Smooth muscle cell (in vitro differentiated cells): ENCODE results near the gene GPR158. TPM values are rescaled to one million over a fixed set of nuclear protein-coding genes. Genes with fewer than 3 reads are reported as not detected.

Experiments used
- DNase-seq: peaks from one replicate; lab custom pipeline; 2025; ENCODE audit not compliant: unreplicated experiment; lab: John Stamatoyannopoulos, UW
- H2AFZ ChIP-seq: fragments of 200-600 bp; sonication (generic); 2 replicates; pipeline ENCODE4 v1.6.0; 2016; ENCODE audit warnings: antibody characterized with exemption, low read depth, mild to moderate bottlenecking
- H3F3A ChIP-seq: fragments of 200-600 bp; sonication (generic); 2 replicates; pipeline ENCODE4 v1.6.0; 2017; ENCODE audit warnings: antibody characterized with exemption, low read depth
- H3K27ac ChIP-seq: fragments of 200-600 bp; sonication (generic); 2 replicates; pipeline ENCODE4 v1.5.1; 2016; ENCODE audit warnings: low read depth, mild to moderate bottlenecking
- H3K27me3 ChIP-seq: fragments of 200-600 bp; sonication (generic); 2 replicates; pipeline ENCODE4 v1.6.1; 2016; ENCODE audit warnings: low read depth, mild to moderate bottlenecking
- H3K36me3 ChIP-seq: fragments of 200-600 bp; sonication (generic); 2 replicates; pipeline ENCODE4 v1.5.1; 2016; ENCODE audit warnings: low read depth
- H3K4me1 ChIP-seq: fragments of 200-600 bp; sonication (generic); 2 replicates; pipeline ENCODE4 v1.5.1; 2016; ENCODE audit warnings: low read depth
- H3K4me2 ChIP-seq: fragments of 200-600 bp; sonication (generic); 2 replicates; pipeline ENCODE4 v1.6.0; 2016; ENCODE audit warnings: mild to moderate bottlenecking
- H3K4me3 ChIP-seq: fragments of 200-600 bp; sonication (generic); 2 replicates; pipeline ENCODE4 v1.5.1; 2016; ENCODE audit warnings: mild to moderate bottlenecking
- H3K79me2 ChIP-seq: fragments of 200-600 bp; sonication (generic); 2 replicates; pipeline ENCODE4 v1.6.0; 2016; ENCODE audit warnings: low read depth, mild to moderate bottlenecking
- H3K9ac ChIP-seq: fragments of 200-600 bp; sonication (generic); 2 replicates; pipeline ENCODE4 v1.6.0; 2016; ENCODE audit warnings: low read depth
- H3K9me3 ChIP-seq: fragments of 200-600 bp; sonication (generic); replicated peaks from 2 replicates; pipeline ENCODE4 v1.5.1; 2016; ENCODE audit warnings: low read depth
- H4K20me1 ChIP-seq: fragments of 200-600 bp; sonication (generic); 2 replicates; pipeline ENCODE4 v1.6.0; 2016; ENCODE audit warnings: low read depth
- CTCF ChIP-seq: fragments of 200-600 bp; sonication (generic); IDR thresholded peaks from 2 replicates; pipeline ENCODE4 v1.5.1; 2017; ENCODE audit warnings: borderline replicate concordance, mild to moderate bottlenecking, antibody characterized with exemption; ENCODE audit not compliant: insufficient read depth, poor library complexity, severe bottlenecking
- whole genome bisulfite sequencing: methylation state at CpG from one replicate; pipeline ENCODE4 v1.1.7; 2016; ENCODE audit warnings: low lambda C conversion rate; 5-methylcytosine and 5-hydroxymethylcytosine counted together
- polyA plus RNA-seq: library from polyadenylated mRNA; unstranded; fragments of >200 nt; fragmentation: Nextera tagmentation; extraction: Ambion mirVana; gene quantifications from 2 replicates; pipeline ENCODE4 v1.2.1, GENCODE V29; 2016
- total RNA-seq: library from RNA; depleted of rRNA; stranded (reverse); fragments of >200 nt; gene quantifications from 2 replicates; pipeline ENCODE4 v1.2.3, GENCODE V29; 2014

The GPR158 gene
- total and polyA plus RNA-seq, 2 experiments from 2014 or later: 1.5 to 5.5 TPM

GRCh38 chr10:25455980-25456567 lies 281.3 kb downstream of the GPR158 start:
- TF ChIP-seq CTCF: no peak
- 29% methylated on average over 4 of the region's 4 CpGs for WGBS

GRCh38 chr10:25457552-25457951 lies 282.8 kb downstream of the GPR158 start:
- Histone ChIP-seq H2AFZ (no peak overlapping the region), H4K20me1 (no peaks in the 10 kb centered on the region), H3K79me2 (no peaks in the 10 kb centered on the region), H3F3A (no peaks in the 10 kb centered on the region), H3K4me1 (no peaks in the 10 kb centered on the region), H3K4me3 (no peak overlapping the region), H3K9ac (no peak overlapping the region), H3K27ac (peak overlapping the region; percentile 2), H3K4me2 (peak overlapping the region; percentile 47), H3K36me3 (no peaks in the 10 kb centered on the region), H3K27me3 (no peaks in the 10 kb centered on the region), H3K9me3 (peaks cover 9% of the 10 kb centered on the region)
- 36% methylated on average over 2 of the region's 2 CpGs for WGBS
- DNase-seq: no peak
- TF ChIP-seq CTCF: no peak

More at GRCh38 chr10:25455980-25456567, 281.3 kb downstream of the GPR158 start:
- peak overlapping the region; percentile 84 for H2AFZ ChIP-seq
- no peak overlapping the region for H3K9ac ChIP-seq
- no peaks in the 10 kb centered on the region for H3K36me3 ChIP-seq
- H4K20me1 ChIP-seq: no peaks in the 10 kb centered on the region
- H3K9me3 ChIP-seq: peaks cover 9% of the 10 kb centered on the region
- H3K4me2 ChIP-seq: peak overlapping the region; percentile 65
- H3K27ac ChIP-seq: peak overlapping the region; percentile 37
- H3F3A ChIP-seq: no peaks in the 10 kb centered on the region
- no peaks in the 10 kb centered on the region for H3K4me1 ChIP-seq
- no peaks in the 10 kb centered on the region for H3K27me3 ChIP-seq
- no peak for DNase-seq
- H3K4me3 ChIP-seq: no peak overlapping the region
- H3K79me2 ChIP-seq: no peaks in the 10 kb centered on the region

- DNase-seq: no peak
- 94% methylated on average over 20 of the region's 20 CpGs for WGBS
- Histone ChIP-seq H2AFZ (no peak overlapping the region), H3K4me2 (no peak overlapping the region), H3K9me3 (no peaks in the 10 kb centered on the region), H4K20me1 (no peaks in the 10 kb centered on the region), H3K36me3 (no peaks in the 10 kb centered on the region), H3K4me3 (no peak overlapping the region), H3K9ac (no peak overlapping the region), H3K27me3 (no peaks in the 10 kb centered on the region), H3F3A (no peaks in the 10 kb centered on the region), H3K27ac (no peak overlapping the region), H3K4me1 (no peaks in the 10 kb centered on the region), H3K79me2 (no peaks in the 10 kb centered on the region)
- TF ChIP-seq CTCF: no peak
Measured at GRCh38 chr10:25465582-25466372, 291.0 kb downstream of the GPR158 start.
